HEK293T (cell line): ENCODE measurements around the gene MIGA2.
A peak's percentile ranks its signal among the peaks of the same experiment; 100 is the strongest.
"Not testable (repeated sequence)": the region's sequence is repeated elsewhere in the genome, so short reads cannot be mapped to it uniquely, and the experiment has no call there.

Experiments
- CTCF ChIA-PET: fragments of 350-600 bp; formaldehyde crosslinking; extraction: SDS; loops from one replicate; lab custom pipeline; 2021; ENCODE audit warnings: antibody characterized with exemption, inconsistent platforms; lab: Yijun Ruan, JAX
- POLR2A ChIA-PET: fragments of 350-600 bp; formaldehyde crosslinking; extraction: SDS; loops from one replicate; lab custom pipeline; 2020; ENCODE audit warnings: antibody characterized with exemption, inconsistent platforms; lab: Yijun Ruan, JAX
- DNase-seq: peaks from one replicate; pipeline ENCODE4 v3.0.0; 2012; ENCODE audit warnings: mixed read lengths; ENCODE audit errors: extremely low spot score
- ARNT ChIP-seq: fragments of 450-650 bp; IDR thresholded peaks from 2 replicates; pipeline ENCODE4 v1.6.1; 2017; ENCODE audit warnings: mild to moderate bottlenecking
- BHLHE40 ChIP-seq: fragments of 450-650 bp; IDR thresholded peaks from 2 replicates; pipeline ENCODE4 v1.6.1; 2016; ENCODE audit warnings: mild to moderate bottlenecking, moderate library complexity, borderline replicate concordance
- CTBP1 ChIP-seq: fragments of 450-650 bp; IDR thresholded peaks from 2 replicates; pipeline ENCODE4 v1.6.1; 2016; ENCODE audit warnings: borderline replicate concordance
- ELF4 ChIP-seq: fragments of 450-650 bp; IDR thresholded peaks from 2 replicates; pipeline ENCODE4 v1.6.1; 2017; ENCODE audit warnings: antibody characterized with exemption
- FOXA1 ChIP-seq: fragments of 450-650 bp; IDR thresholded peaks from 2 replicates; pipeline ENCODE4 v1.6.1; 2016; ENCODE audit warnings: mild to moderate bottlenecking
- FOXK2 ChIP-seq: fragments of 450-650 bp; IDR thresholded peaks from 2 replicates; pipeline ENCODE4 v1.6.1; 2016; ENCODE audit warnings: mild to moderate bottlenecking
- FOXM1 ChIP-seq: fragments of 450-650 bp; IDR thresholded peaks from 2 replicates; pipeline ENCODE4 v1.6.1; 2017; ENCODE audit warnings: mild to moderate bottlenecking, borderline replicate concordance
- HDGF ChIP-seq: fragments of 450-650 bp; IDR thresholded peaks from 2 replicates; pipeline ENCODE4 v1.6.1; 2017; ENCODE audit warnings: antibody characterized with exemption, borderline replicate concordance
- L3MBTL2 ChIP-seq: fragments of 450-650 bp; conservative IDR thresholded peaks from 2 replicates; pipeline ENCODE4 v1.6.1; 2016; ENCODE audit warnings: mild to moderate bottlenecking
- LEF1 ChIP-seq: fragments of 450-650 bp; IDR thresholded peaks from 2 replicates; pipeline ENCODE4 v1.6.1; 2017; ENCODE audit warnings: mild to moderate bottlenecking, borderline replicate concordance
- NFRKB ChIP-seq: fragments of 450-650 bp; IDR thresholded peaks from 2 replicates; pipeline ENCODE4 v1.6.1; 2016; ENCODE audit warnings: mild to moderate bottlenecking, moderate library complexity
- SP1 ChIP-seq: fragments of 450-650 bp; IDR thresholded peaks from 2 replicates; pipeline ENCODE4 v1.6.1; 2017
- SUZ12 ChIP-seq: fragments of 450-650 bp; IDR thresholded peaks from 2 replicates; pipeline ENCODE4 v1.6.1; 2016; ENCODE audit warnings: mild to moderate bottlenecking
- TARDBP ChIP-seq: fragments of 450-650 bp; IDR thresholded peaks from 2 replicates; pipeline ENCODE4 v1.6.1; 2016
- ZNF384 ChIP-seq: fragments of 450-650 bp; IDR thresholded peaks from 2 replicates; pipeline ENCODE4 v1.6.1; 2016
- TF ChIP-seq, protein P1 (sequence below): fragments of 450-650 bp; IDR thresholded peaks from 2 replicates; pipeline ENCODE4 v1.6.1; 2016

MIGA2 gene

GRCh38 chr9:129109952-129110739 lies 73.7 kb downstream of the MIGA2 start:
- DNase-seq, result no peak
- ChIA-PET CTCF (interaction anchor here (1.5 kb wide), 1 partner anchor 22 kb away, joined by 3 read pairs; no protein-coding TSS in a partner anchor), POLR2A (interaction anchor here (1.7 to 2.0 kb wide), 2 partner anchors 29 to 62 kb away, joined by 5 to 10 read pairs; partner anchors contain the start of gene DOLPP1)
- TF ChIP-seq NFRKB (no peak), ELF4 (no peak), FOXA1 (no peak), ZNF384 (no peak), FOXM1 (no peak), TARDBP (no peak), ARNT (no peak), L3MBTL2 (no peak), CTBP1 (no peak), HDGF (no peak), SUZ12 (no peak), FOXK2 (no peak), LEF1 (no peak), SP1 (no peak), BHLHE40 (no peak)
- TF ChIP-seq, protein P1, sequence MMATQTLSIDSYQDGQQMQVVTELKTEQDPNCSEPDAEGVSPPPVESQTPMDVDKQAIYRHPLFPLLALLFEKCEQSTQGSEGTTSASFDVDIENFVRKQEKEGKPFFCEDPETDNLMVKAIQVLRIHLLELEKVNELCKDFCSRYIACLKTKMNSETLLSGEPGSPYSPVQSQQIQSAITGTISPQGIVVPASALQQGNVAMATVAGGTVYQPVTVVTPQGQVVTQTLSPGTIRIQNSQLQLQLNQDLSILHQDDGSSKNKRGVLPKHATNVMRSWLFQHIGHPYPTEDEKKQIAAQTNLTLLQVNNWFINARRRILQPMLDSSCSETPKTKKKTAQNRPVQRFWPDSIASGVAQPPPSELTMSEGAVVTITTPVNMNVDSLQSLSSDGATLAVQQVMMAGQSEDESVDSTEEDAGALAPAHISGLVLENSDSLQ, result no peak

DNA sequence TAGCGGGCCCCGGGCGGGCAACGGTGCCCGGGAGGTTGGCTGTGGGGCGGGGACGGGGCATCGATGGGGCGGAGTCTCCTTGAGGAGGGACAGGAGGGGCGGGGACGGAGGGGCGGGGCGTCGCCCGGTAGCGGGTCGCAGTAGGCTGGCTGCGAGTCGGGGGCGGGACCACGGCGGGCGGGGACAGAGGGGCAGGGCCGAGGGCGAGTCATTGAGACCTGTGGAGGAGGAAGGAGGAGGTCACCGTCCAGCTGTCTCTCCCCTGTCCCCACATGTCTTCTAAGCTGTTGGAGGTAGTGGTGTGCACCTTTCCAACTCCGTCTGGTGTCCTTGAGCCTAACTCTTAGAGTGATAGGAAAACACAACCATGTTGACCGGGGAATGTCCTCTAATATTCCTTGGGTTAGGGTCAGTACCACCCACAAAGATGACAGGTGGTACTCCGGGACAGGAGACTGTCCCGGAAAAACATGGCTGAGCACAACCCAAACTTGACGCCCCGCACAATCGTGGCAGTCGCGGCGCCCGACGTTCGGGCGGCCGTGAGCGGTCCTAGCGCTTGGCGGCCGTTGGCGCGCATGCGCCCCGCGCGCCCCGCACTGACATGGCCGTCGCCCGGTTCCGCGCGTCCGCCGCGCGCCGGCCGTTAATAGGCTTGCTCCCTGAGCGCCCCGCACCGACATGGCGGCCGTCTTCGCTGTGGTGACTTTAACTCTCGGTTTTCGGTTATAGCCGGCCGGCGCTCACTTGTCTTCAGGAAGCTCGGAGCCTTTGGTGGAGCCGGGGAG lies 74.5 kb downstream of the MIGA2 start, which contains the start of the genes CRAT and PTPA:
TSS of gene CRAT (minus strand) at position 54 of the 788 bp plus-strand sequence. CDS start 284 bp downstream, outside the sequence.
TSS of gene PTPA (plus strand) at position 676 of the 788 bp plus-strand sequence. CDS start 186 bp downstream, outside the sequence.
- peak; percentile 99 for DNase-seq
- no peak for TF ChIP-seq SUZ12
- TF ChIP-seq, protein P1, result peak; percentile 55; the same call in 1 of the 2 replicates
- no peak for TF ChIP-seq NFRKB
- no peak for TF ChIP-seq TARDBP
- no peak for TF ChIP-seq HDGF
- TF ChIP-seq ZNF384, result no peak
- TF ChIP-seq LEF1, result no peak
- TF ChIP-seq FOXA1, result no peak
- peak; percentile 60; the same call in 1 of the 2 replicates for TF ChIP-seq L3MBTL2
- TF ChIP-seq ARNT, result no peak
- TF ChIP-seq ELF4, result peak; percentile 22; the same call in 1 of the 2 replicates
- 0 out of 2 replicates have a peak, but pooled peaks have one; percentile 22 for TF ChIP-seq FOXM1
- POLR2A ChIA-PET, result interaction anchor here (1.5 to 2.0 kb wide), 3 partner anchors 16 to 61 kb away, joined by 4 to 10 read pairs (median 5); partner anchors contain the start of gene DOLPP1
- CTCF ChIA-PET, result no interaction called here

- TF ChIP-seq ELF4 (no peak), CTBP1 (no peak), NFRKB (no peak), HDGF (no peak)
- DNase-seq, result peak; percentile 61
- ChIA-PET POLR2A (interaction anchor here (1.5 to 1.7 kb wide), 2 partner anchors 10 to 15 kb away, joined by 4 to 5 read pairs; no protein-coding TSS in a partner anchor), CTCF (no interaction called here)
Measured at GRCh38 chr9:129111528-129112151, 75.2 kb downstream of the MIGA2 start.

DNA sequence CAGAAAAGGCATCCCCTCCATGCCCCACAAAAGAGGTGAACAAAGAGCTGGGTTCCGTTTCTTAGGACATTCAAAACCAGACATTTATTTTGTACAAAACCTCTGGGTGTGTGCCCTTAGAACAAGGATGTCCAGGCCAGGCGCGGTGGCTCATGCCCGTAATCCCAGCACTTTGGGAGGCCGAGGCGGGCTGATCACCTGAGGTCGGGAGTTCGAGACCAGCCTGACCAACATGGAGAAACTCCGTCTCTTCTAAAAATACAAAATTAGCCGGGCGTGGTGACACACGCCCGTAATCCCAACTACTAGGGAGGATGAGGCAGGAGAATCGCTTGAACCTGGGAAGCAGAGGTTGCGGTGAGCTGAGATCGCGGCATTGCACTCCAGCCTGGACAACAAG lies 76.1 kb downstream of the MIGA2 start:
- ChIA-PET POLR2A (interaction anchor here (1.4 to 1.7 kb wide), 2 partner anchors 9 to 31 kb away, joined by 5 read pairs; partner anchors contain the start of gene DOLPP1), CTCF (interaction anchor here (1.4 kb wide), 1 partner anchor 19 kb away, joined by 3 read pairs; no protein-coding TSS in a partner anchor)
- DNase-seq, result not testable (repeated sequence)

GRCh38 chr9:129113645-129114304 lies 77.3 kb downstream of the MIGA2 start:
- POLR2A ChIA-PET, result interaction anchor here (1.4 to 1.7 kb wide), 2 partner anchors 8 to 32 kb away, joined by 5 read pairs; partner anchors contain the start of gene DOLPP1
- no peak for DNase-seq
- CTCF ChIA-PET, result interaction anchor here (0.9 to 1.4 kb wide), 2 partner anchors 10 to 18 kb away, joined by 3 read pairs; no protein-coding TSS in a partner anchor
- TF ChIP-seq HDGF, result no peak
- no peak for TF ChIP-seq NFRKB
- TF ChIP-seq TARDBP, result no peak
- no peak for TF ChIP-seq L3MBTL2
- TF ChIP-seq FOXK2, result no peak
- TF ChIP-seq LEF1, result no peak
- no peak for TF ChIP-seq SP1
- no peak for TF ChIP-seq SUZ12
- TF ChIP-seq ARNT, result no peak
- TF ChIP-seq ELF4, result no peak
- no peak for TF ChIP-seq ZNF384
- TF ChIP-seq, protein P1, result no peak
- TF ChIP-seq FOXM1, result no peak
- TF ChIP-seq FOXA1, result no peak
- TF ChIP-seq CTBP1, result no peak
- TF ChIP-seq BHLHE40, result no peak
